A549 (cell line): ENCODE measurements around the gene TFAP2B. TPM values are rescaled to one million over a fixed set of nuclear protein-coding genes. Genes with fewer than 3 reads are reported as not detected.

Experiments
- ATAC-seq, 2 experiments: fragments of 200-7000 bp in 1 of 2; fragments of >200 bp in 1 of 2; cut with Nextera tagmentation in 1 of 2; cut with Tn5 transposase in 1 of 2; 3 replicates each; pipeline versions ENCODE4 v1.8.0 to v1.9.1; 2018 to 2020; ENCODE audit warnings: mild to moderate bottlenecking in 1 of 2, moderate library complexity in 1 of 2
- CTCF ChIA-PET: fragments of 300-600 bp; sonication (Branson Sonifier 250); formaldehyde crosslinking; extraction: SDS; loops from one replicate; lab custom pipeline; 2021; ENCODE audit warnings: antibody characterized with exemption, inconsistent platforms; lab: Yijun Ruan, JAX
- POLR2A ChIA-PET: fragments of 350-600 bp; formaldehyde crosslinking; extraction: SDS; loops from one replicate; lab custom pipeline; 2021; ENCODE audit warnings: antibody characterized with exemption, inconsistent platforms; lab: Yijun Ruan, JAX
- DNase-seq, 2 experiments: peaks; one replicate each; pipeline versions ENCODE4 v3.0.0 to v3.0.0-alpha.2; 2011 to 2016; ENCODE audit warnings: low read depth in 1 of 2, low spot score in 1 of 2
- FAIRE-seq: peaks from 2 replicates; lab custom pipeline; 2011; peaks lifted over from hg19 to GRCh38; lab: Jason Lieb, UNC
- H3K27ac ChIP-seq, 2 experiments: fragments of >200 bp; sonication (Bioruptor Twin); formaldehyde crosslinking; 3 replicates each; pipeline ENCODE4 v1.5.1; 2016 to 2017
- H3K4me1 ChIP-seq: fragments of >200 bp; sonication (Bioruptor Twin); formaldehyde crosslinking; 3 replicates; pipeline ENCODE4 v1.6.1; 2016
- H3K4me2 ChIP-seq: fragments of >200 bp; sonication (Bioruptor Twin); formaldehyde crosslinking; 3 replicates; pipeline ENCODE4 v1.6.1; 2016
- H3K4me3 ChIP-seq: fragments of >200 bp; sonication (Bioruptor Twin); formaldehyde crosslinking; 3 replicates; pipeline ENCODE4 v1.5.1; 2016
- H3K9me3 ChIP-seq: fragments of >200 bp; sonication (Bioruptor Twin); formaldehyde crosslinking; 3 replicates; pipeline ENCODE4 v1.6.1; 2016
- BCL3 ChIP-seq: fragments of >200 bp; sonication (Bioruptor Twin); formaldehyde crosslinking; IDR thresholded peaks from 3 replicates; pipeline ENCODE4 v1.6.1; 2016
- CBX2 ChIP-seq: fragments of 200-600 bp; sonication (generic); IDR thresholded peaks from 2 replicates; pipeline ENCODE4 v1.6.1; 2016; ENCODE audit warnings: low read depth, mild to moderate bottlenecking, borderline replicate concordance
- CEBPB ChIP-seq, 2 experiments: fragments of >200 bp in 1 of 2; sonication (Bioruptor Twin) in 1 of 2; formaldehyde crosslinking in 1 of 2; IDR thresholded peaks; 2 replicates each; pipeline ENCODE4 v1.6.1; 2012 to 2016
- CTCF ChIP-seq: fragments of >200 bp; sonication (Bioruptor Twin); formaldehyde crosslinking; IDR thresholded peaks from 3 replicates; pipeline ENCODE4 v1.5.1; 2016
- EHMT2 ChIP-seq: fragments of 200-600 bp; sonication (generic); IDR thresholded peaks from 2 replicates; pipeline ENCODE4 v1.6.1; 2016; ENCODE audit warnings: antibody characterized with exemption, low read depth, mild to moderate bottlenecking, moderate library complexity
- ESRRA ChIP-seq: fragments of 150-350 bp; IDR thresholded peaks from 2 replicates; pipeline ENCODE4 v1.6.1; 2014; ENCODE audit warnings: mild to moderate bottlenecking, low read length, borderline replicate concordance
- FOSB ChIP-seq: fragments of 250-450 bp; sonication (Bioruptor Pico); IDR thresholded peaks from 2 replicates; pipeline ENCODE4 v1.5.0; 2020; ENCODE audit warnings: mild to moderate bottlenecking, moderate library complexity
- FOSL2 ChIP-seq, 2 experiments: fragments of 450-650 bp in 1 of 2; fragments of >200 bp in 1 of 2; sonication (Bioruptor Twin) in 1 of 2; formaldehyde crosslinking; IDR thresholded peaks; 2 replicates each; pipeline versions ENCODE4 v1.5.0 to v1.6.1; 2016 to 2020; ENCODE audit warnings: mild to moderate bottlenecking in 1 of 2, moderate library complexity in 1 of 2
- HES2 ChIP-seq: fragments of >200 bp; sonication (Bioruptor Twin); formaldehyde crosslinking; IDR thresholded peaks from 2 replicates; pipeline ENCODE4 v1.6.1; 2016
- HOXB5 ChIP-seq: fragments of 250-450 bp; sonication (Bioruptor Pico); IDR thresholded peaks from 2 replicates; pipeline ENCODE4 v1.5.0; 2020; ENCODE audit warnings: mild to moderate bottlenecking, moderate library complexity
- KDM1A ChIP-seq: fragments of 200-600 bp; sonication (generic); IDR thresholded peaks from 2 replicates; pipeline ENCODE4 v1.6.1; 2016; ENCODE audit warnings: low read depth, mild to moderate bottlenecking
- MAX ChIP-seq: IDR thresholded peaks from 2 replicates; pipeline ENCODE4 v1.6.1; 2012
- MAZ ChIP-seq: fragments of 150-350 bp; IDR thresholded peaks from 2 replicates; pipeline ENCODE4 v1.6.1; 2014; ENCODE audit warnings: antibody characterized with exemption, low read depth, low read length, borderline replicate concordance
- MYC ChIP-seq: IDR thresholded peaks from 2 replicates; pipeline ENCODE4 v1.6.1; 2012; ENCODE audit warnings: mild to moderate bottlenecking, inconsistent platforms, low read length, improper control_type of control experiment, borderline replicate concordance
- PBX3 ChIP-seq: IDR thresholded peaks from 2 replicates; pipeline ENCODE4 v1.6.1; 2012
- POLR2A ChIP-seq: IDR thresholded peaks from 2 replicates; pipeline ENCODE4 v1.6.1; 2012; ENCODE audit warnings: mild to moderate bottlenecking, low read length
- RAD21 ChIP-seq, 2 experiments: fragments of >200 bp in 1 of 2; sonication (Bioruptor Twin) in 1 of 2; formaldehyde crosslinking in 1 of 2; IDR thresholded peaks in 1 of 2; conservative IDR thresholded peaks in 1 of 2; 2 replicates in 1 of 2; 3 replicates in 1 of 2; pipeline ENCODE4 v1.6.1; 2012 to 2018; ENCODE audit warnings: inconsistent platforms in 1 of 2
- RNF2 ChIP-seq: fragments of 200-600 bp; sonication (generic); IDR thresholded peaks from 2 replicates; pipeline ENCODE4 v1.6.1; 2016; ENCODE audit warnings: low read depth, mild to moderate bottlenecking, antibody characterized with exemption, moderate library complexity, borderline replicate concordance
- SMC3 ChIP-seq: fragments of >200 bp; sonication (Bioruptor Twin); formaldehyde crosslinking; IDR thresholded peaks from 3 replicates; pipeline ENCODE4 v1.6.1; 2018; ENCODE audit warnings: inconsistent platforms
- USF2 ChIP-seq: fragments of 450-650 bp; IDR thresholded peaks from 2 replicates; pipeline ENCODE4 v1.6.1; 2014; ENCODE audit warnings: antibody characterized with exemption
- ZC3H11A ChIP-seq: fragments of 450-650 bp; IDR thresholded peaks from 2 replicates; pipeline ENCODE4 v1.6.1; 2014; ENCODE audit warnings: antibody characterized with exemption, mild to moderate bottlenecking
- ZNF302 ChIP-seq: fragments of 250-450 bp; sonication (Bioruptor Pico); IDR thresholded peaks from 2 replicates; pipeline ENCODE4 v1.9.0; 2021; ENCODE audit warnings: inconsistent platforms, mild to moderate bottlenecking, moderate library complexity
- ZSCAN20 ChIP-seq: fragments of 250-450 bp; sonication (Bioruptor Pico); IDR thresholded peaks from 2 replicates; pipeline ENCODE4 v1.8.0; 2022; ENCODE audit warnings: mild to moderate bottlenecking, moderate library complexity
- WGBS: methylation state at CpG from one replicate; pipeline ENCODE4 v1.1.6; 2017; ENCODE audit errors: missing lambda C conversion rate; 5-methylcytosine and 5-hydroxymethylcytosine counted together
- polyA plus RNA-seq, 4 experiments: library from polyadenylated mRNA; depleted of rRNA in 3 of 4; stranded (reverse); fragments of >200 nt; fragmentation: RNase III in 1 of 4; extraction: RNeasy Plus Mini Kit Qiagen cat#74134 plus additional on column Dnase treatment in 1 of 4; gene quantifications; 2 replicates in 3 of 4; 3 replicates in 1 of 4; pipeline ENCODE4 v1.2.3, GENCODE V29; 2011 to 2017

Gene TFAP2B
- polyA plus RNA-seq, 2 of the 4 experiments (the other 2 are of a cell fraction) = not detected

GRCh38 chr6:50780382-50780781, 38.3 kb upstream of the TFAP2B start:
- no peak overlapping the region for H3K4me2 ChIP-seq
- 58% methylated on average over 5 of the region's 5 CpGs for WGBS
- DNase-seq (no peak), FAIRE-seq (no peak), ATAC-seq (no peak)
- no peaks in the 10 kb centered on the region for H3K4me1 ChIP-seq
- no peak overlapping the region for H3K27ac ChIP-seq
- H3K4me3 ChIP-seq = no peak overlapping the region
- TF ChIP-seq HOXB5 (CRISPR knock-in tag) (no peak), ESRRA (no peak), BCL3 (no peak), ZNF302 (CRISPR knock-in tag) (no peak), RNF2 (no peak), RAD21 (conservative IDR thresholded peaks at IDR 0.05 in 1 of 2, IDR thresholded peaks at IDR 0.05 in 1 of 2) (no peak), CEBPB (IDR thresholded peaks at IDR 0.05) (no peak)
- no peaks in the 10 kb centered on the region for H3K9me3 ChIP-seq
- CTCF ChIA-PET = interaction anchor here (1.3 kb wide), 1 partner anchor 11 kb away, joined by 4 read pairs; no protein-coding TSS in a partner anchor
- POLR2A ChIA-PET = no interaction called here

- Histone ChIP-seq H3K4me2 (no peak overlapping the region), H3K27ac (no peak overlapping the region), H3K9me3 (no peaks in the 10 kb centered on the region), H3K4me1 (no peaks in the 10 kb centered on the region), H3K4me3 (no peak overlapping the region)
- DNase-seq (no peak), ATAC-seq (no peak), FAIRE-seq (no peak)
- CTCF ChIA-PET = no interaction called here
- no peak for TF ChIP-seq HOXB5 (CRISPR knock-in tag)
- WGBS = 0% methylated on average over 1 of the region's 1 CpG
- POLR2A ChIA-PET = no interaction called here
These were observed 32.8 kb upstream of the TFAP2B start for GRCh38 chr6:50785921-50786320.

- ATAC-seq = peak in 1 of 2 experiments; percentile 51; a peak in 1 of 6 replicates
- POLR2A ChIA-PET = no interaction called here
- Histone ChIP-seq H3K4me1 (no peaks in the 10 kb centered on the region), H3K27ac (no peak overlapping the region), H3K4me2 (no peak overlapping the region), H3K4me3 (no peak overlapping the region)
- FAIRE-seq = no peak
- CTCF ChIA-PET = no interaction called here
- WGBS = 8% methylated on average over 3 of the region's 3 CpGs
- DNase-seq = peak; percentile 9 to 34
- TF ChIP-seq ZC3H11A (no peak), CTCF (peak; percentile 56), RAD21 (conservative IDR thresholded peaks at IDR 0.05 in 1 of 2, IDR thresholded peaks at IDR 0.05 in 1 of 2) (peak; percentile 44 to 57; a peak in 4 of 5 replicates), FOSL2 (IDR thresholded peaks at IDR 0.05) (no peak), FOSL2 (CRISPR knock-in tag; IDR thresholded peaks at IDR 0.05) (no peak), POLR2A (no peak)
- TF ChIP-seq, all 56 proteins: peak for 2
- H3K9me3 ChIP-seq = no peaks in the 10 kb centered on the region
These were observed 26.7 kb upstream of the TFAP2B start for GRCh38 chr6:50791900-50792508.

- DNase-seq (no peak), FAIRE-seq (no peak), ATAC-seq (no peak)
- WGBS = 0% methylated on average over 1 of the region's 1 CpG
- POLR2A ChIA-PET = no interaction called here
- CTCF ChIA-PET = no interaction called here
- Histone ChIP-seq H3K4me1 (no peaks in the 10 kb centered on the region), H3K27ac (no peak overlapping the region), H3K4me3 (no peak overlapping the region), H3K9me3 (no peaks in the 10 kb centered on the region), H3K4me2 (no peak overlapping the region)
- TF ChIP-seq CEBPB (IDR thresholded peaks at IDR 0.05) (no peak), KDM1A (no peak), SMC3 (no peak), MAZ (no peak), MYC (no peak), CBX2 (no peak), RAD21 (conservative IDR thresholded peaks at IDR 0.05 in 1 of 2, IDR thresholded peaks at IDR 0.05 in 1 of 2) (no peak), ZSCAN20 (no peak), MAX (no peak), EHMT2 (no peak), PBX3 (no peak), FOSB (CRISPR knock-in tag) (no peak), USF2 (no peak), HES2 (no peak)
These were observed 25.9 kb upstream of the TFAP2B start for GRCh38 chr6:50792771-50793170.
